Measurements from ENCODE around the gene ZFP36L1. TPM values are rescaled to one million over a fixed set of nuclear protein-coding genes. Genes with fewer than 3 reads are reported as not detected.

ZFP36L1 gene
- total RNA-seq, 2 experiments from 2014 or later: 103 to 107 TPM

- DNase-seq: no peak
- CTCF ChIA-PET: interaction anchor here (0.6 to 2.3 kb wide), 4 partner anchors 9 to 1137 kb away, joined by 3 to 17 read pairs (median 4); no protein-coding TSS in a partner anchor
- Mint-ChIP-seq H3K9me3 (peaks cover 5% of the 10 kb centered on the region), H3K27ac (no peak overlapping the region), H3K4me1 (ENCODE audit: low read depth) (peaks cover 33% of the 10 kb centered on the region), H3K36me3 (peaks cover 1% of the 10 kb centered on the region), H3K27me3 (no peaks in the 10 kb centered on the region), H3K4me3 (no peak overlapping the region)
- intact Hi-C loops (cut with micrococcal nuclease): no loop called here
- POLR2A ChIA-PET: interaction anchor here (0.9 kb wide), 1 partner anchor 17 kb away, joined by 3 read pairs; no protein-coding TSS in a partner anchor
Measured at GRCh38 chr14:68807148-68807600, 14.3 kb upstream of the ZFP36L1 start.

GRCh38 chr14:68806526-68807147 lies 13.8 kb upstream of the ZFP36L1 start:
- ChIA-PET CTCF (interaction anchor here (0.6 to 2.3 kb wide), 4 partner anchors 8 to 1137 kb away, joined by 3 to 17 read pairs (median 4); no protein-coding TSS in a partner anchor), POLR2A (interaction anchor here (0.9 kb wide), 1 partner anchor 17 kb away, joined by 3 read pairs; no protein-coding TSS in a partner anchor)
- Mint-ChIP-seq H3K4me3 (no peak overlapping the region), H3K4me1 (ENCODE audit: low read depth) (peaks cover 34% of the 10 kb centered on the region), H3K36me3 (peaks cover 6% of the 10 kb centered on the region), H3K27me3 (no peaks in the 10 kb centered on the region), H3K27ac (no peak overlapping the region), H3K9me3 (peaks cover 11% of the 10 kb centered on the region)
- intact Hi-C loops (cut with micrococcal nuclease): no loop called here
- no peak for DNase-seq

DNA sequence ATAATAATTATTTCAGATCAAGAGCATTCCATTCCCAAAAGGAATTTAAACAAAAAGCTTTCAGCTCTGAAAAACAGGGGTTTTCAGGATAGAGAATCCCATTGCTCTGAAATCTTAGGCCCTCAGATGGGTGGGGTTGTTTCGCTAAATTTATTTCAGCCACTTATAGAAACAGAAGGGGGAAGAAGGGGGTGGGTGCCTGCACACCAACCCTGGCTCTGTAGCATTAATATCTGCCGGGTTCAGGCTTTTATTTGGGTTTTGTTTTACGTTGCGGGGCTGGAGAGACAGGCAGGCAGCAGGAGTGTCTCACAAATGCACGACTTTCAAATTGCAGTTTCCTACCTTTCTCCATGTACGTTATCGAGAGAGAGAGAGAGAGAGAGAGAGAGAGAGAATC lies 12.5 kb upstream of the ZFP36L1 start:
- peaks cover 29% of the 10 kb centered on the region for H3K4me1 Mint-ChIP-seq (ENCODE audit: low read depth)
- H3K36me3 Mint-ChIP-seq: peaks cover 8% of the 10 kb centered on the region
- H3K27me3 Mint-ChIP-seq: no peaks in the 10 kb centered on the region
- CTCF ChIA-PET: interaction anchor here (2.3 kb wide), 1 partner anchor 11 kb away, joined by 17 read pairs; no protein-coding TSS in a partner anchor
- H3K4me3 Mint-ChIP-seq: no peak overlapping the region
- H3K9me3 Mint-ChIP-seq: peaks cover 16% of the 10 kb centered on the region
- no peak for DNase-seq
- POLR2A ChIA-PET: no interaction called here
- intact Hi-C loops (cut with micrococcal nuclease): no loop called here
- no peak overlapping the region for H3K27ac Mint-ChIP-seq

- H3K4me3 Mint-ChIP-seq: peak overlapping the region; percentile 6
- ChIA-PET CTCF (interaction anchor here (2.2 kb wide), 1 partner anchor 13 kb away, joined by 13 read pairs; no protein-coding TSS in a partner anchor), POLR2A (interaction anchor here (1.4 kb wide), 1 partner anchor 11 kb away, joined by 5 read pairs; no protein-coding TSS in a partner anchor)
- no peak overlapping the region for H3K27ac Mint-ChIP-seq
- H3K36me3 Mint-ChIP-seq: peaks cover 11% of the 10 kb centered on the region
- no peak for DNase-seq
- H3K4me1 Mint-ChIP-seq (ENCODE audit: low read depth): peaks cover 46% of the 10 kb centered on the region
- intact Hi-C loops (cut with micrococcal nuclease): no loop called here
- no peaks in the 10 kb centered on the region for H3K27me3 Mint-ChIP-seq
- H3K9me3 Mint-ChIP-seq: peaks cover 23% of the 10 kb centered on the region
Measured at GRCh38 chr14:68801631-68802030, 8.8 kb upstream of the ZFP36L1 start.

- H3K4me1 Mint-ChIP-seq (ENCODE audit: low read depth): peaks cover 49% of the 10 kb centered on the region
- POLR2A ChIA-PET: interaction anchor here (0.9 to 1.4 kb wide), 2 partner anchors 9 to 10 kb away, joined by 3 to 5 read pairs; no protein-coding TSS in a partner anchor
Measured at GRCh38 chr14:68800953-68801352, 8.1 kb upstream of the ZFP36L1 start.

GRCh38 chr14:68800390-68800789 lies 7.5 kb upstream of the ZFP36L1 start:
- H3K27ac Mint-ChIP-seq: peak overlapping the region; percentile 33
- H3K4me1 Mint-ChIP-seq (ENCODE audit: low read depth): peaks cover 50% of the 10 kb centered on the region
- no peak for DNase-seq
- H3K9me3 Mint-ChIP-seq: peaks cover 23% of the 10 kb centered on the region
- intact Hi-C loops (cut with micrococcal nuclease): no loop called here
- ChIA-PET CTCF (interaction anchor here (0.6 to 2.2 kb wide), 3 partner anchors 9 to 20 kb away, joined by 3 to 13 read pairs (median 3); no protein-coding TSS in a partner anchor), POLR2A (interaction anchor here (0.9 to 1.4 kb wide), 2 partner anchors 10 kb away, joined by 3 to 5 read pairs; no protein-coding TSS in a partner anchor)
- H3K4me3 Mint-ChIP-seq: no peak overlapping the region
- no peaks in the 10 kb centered on the region for H3K27me3 Mint-ChIP-seq
- peaks cover 12% of the 10 kb centered on the region for H3K36me3 Mint-ChIP-seq

More at GRCh38 chr14:68800953-68801352, 8.1 kb upstream of the ZFP36L1 start:
- Mint-ChIP-seq H3K9me3 (peaks cover 23% of the 10 kb centered on the region), H3K4me3 (no peak overlapping the region), H3K27me3 (no peaks in the 10 kb centered on the region), H3K36me3 (peaks cover 11% of the 10 kb centered on the region), H3K27ac (no peak overlapping the region)
- DNase-seq: no peak
- intact Hi-C loops (cut with micrococcal nuclease): no loop called here
- CTCF ChIA-PET: interaction anchor here (0.8 to 2.2 kb wide), 3 partner anchors 12 to 20 kb away, joined by 3 to 13 read pairs (median 3); no protein-coding TSS in a partner anchor

DNA sequence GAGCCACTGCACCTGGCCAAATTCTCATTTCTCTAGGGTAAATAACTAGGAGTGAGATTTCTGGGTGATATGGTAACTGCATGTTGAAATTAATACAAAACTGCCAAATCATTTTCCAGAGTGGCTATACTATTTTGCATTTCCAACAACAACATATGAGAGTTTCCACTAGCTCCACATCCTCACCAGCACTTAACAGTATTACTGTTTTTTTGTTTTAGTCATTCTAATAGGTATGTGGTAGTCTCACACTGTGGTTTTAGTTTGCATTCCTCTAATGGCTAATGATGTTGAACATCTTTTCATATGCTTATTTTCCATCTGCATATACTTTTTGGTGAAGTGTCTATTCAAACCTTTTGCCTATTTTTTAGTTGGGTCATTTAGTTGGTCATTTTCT lies 5.8 kb upstream of the ZFP36L1 start:
- no peak for DNase-seq
- peaks cover 20% of the 10 kb centered on the region for H3K36me3 Mint-ChIP-seq
- ChIA-PET CTCF (interaction anchor here (1.0 to 5.2 kb wide), 2 partner anchors 8 to 16 kb away, joined by 3 to 97 read pairs; no protein-coding TSS in a partner anchor), POLR2A (interaction anchor here (0.7 to 1.5 kb wide), 2 partner anchors 17 to 18 kb away, joined by 4 to 12 read pairs; no protein-coding TSS in a partner anchor)
- H3K27ac Mint-ChIP-seq: peak overlapping the region; percentile 99
- H3K9me3 Mint-ChIP-seq: peaks cover 20% of the 10 kb centered on the region
- no peak overlapping the region for H3K4me3 Mint-ChIP-seq
- peaks cover 56% of the 10 kb centered on the region for H3K4me1 Mint-ChIP-seq (ENCODE audit: low read depth)
- intact Hi-C loops (cut with micrococcal nuclease): loop anchor here (10.0 kb wide), 2 partner anchors 816 to 1434 kb away; partner anchors contain the start of genes EIF2S1 and SUSD6
- H3K27me3 Mint-ChIP-seq: no peaks in the 10 kb centered on the region

DNA sequence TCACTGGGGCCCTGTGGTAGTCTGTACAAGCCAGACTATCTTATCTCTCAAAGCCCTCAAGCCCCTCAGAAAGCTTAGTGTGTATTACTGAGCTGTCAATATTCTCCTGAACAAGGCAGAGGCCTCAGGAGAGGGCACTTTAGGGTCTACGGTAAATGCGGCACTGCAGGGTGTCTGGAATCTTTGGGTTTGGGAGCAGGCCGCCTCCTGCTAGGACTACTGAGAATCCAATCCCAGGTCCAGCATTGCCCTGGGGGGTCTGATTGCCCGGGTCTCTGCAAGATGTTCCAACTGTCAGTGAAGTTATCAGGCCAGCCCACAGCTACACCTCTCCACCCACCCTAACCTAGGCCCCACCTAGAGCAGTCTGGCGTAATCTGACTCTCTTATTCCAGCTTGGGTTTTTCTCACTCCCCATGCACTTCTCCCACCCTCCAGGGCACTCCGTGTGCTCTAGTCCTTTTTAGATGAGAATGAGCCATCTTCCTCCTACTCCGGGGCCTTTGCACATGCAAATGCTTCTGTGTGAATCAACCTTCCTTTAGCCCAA lies 4.3 kb upstream of the ZFP36L1 start:
- H3K36me3 Mint-ChIP-seq: peaks cover 27% of the 10 kb centered on the region
- peaks cover 18% of the 10 kb centered on the region for H3K9me3 Mint-ChIP-seq
- H3K4me1 Mint-ChIP-seq (ENCODE audit: low read depth): peaks cover 56% of the 10 kb centered on the region
- intact Hi-C loops (cut with micrococcal nuclease): loop anchor here (2.0 to 10.0 kb wide), 3 partner anchors 586 to 1432 kb away; partner anchors contain the start of genes EIF2S1 and SUSD6
- no peak for DNase-seq
- H3K4me3 Mint-ChIP-seq: peak overlapping the region; percentile 89
- peak overlapping the region; percentile 99 for H3K27ac Mint-ChIP-seq
- POLR2A ChIA-PET: interaction anchor here (0.7 to 3.4 kb wide), 4 partner anchors 12 to 23 kb away, joined by 3 to 121 read pairs (median 9); no protein-coding TSS in a partner anchor
- CTCF ChIA-PET: interaction anchor here (0.5 to 5.2 kb wide), 4 partner anchors 8 to 47 kb away, joined by 3 to 97 read pairs (median 6); no protein-coding TSS in a partner anchor
- no peaks in the 10 kb centered on the region for H3K27me3 Mint-ChIP-seq

DNA sequence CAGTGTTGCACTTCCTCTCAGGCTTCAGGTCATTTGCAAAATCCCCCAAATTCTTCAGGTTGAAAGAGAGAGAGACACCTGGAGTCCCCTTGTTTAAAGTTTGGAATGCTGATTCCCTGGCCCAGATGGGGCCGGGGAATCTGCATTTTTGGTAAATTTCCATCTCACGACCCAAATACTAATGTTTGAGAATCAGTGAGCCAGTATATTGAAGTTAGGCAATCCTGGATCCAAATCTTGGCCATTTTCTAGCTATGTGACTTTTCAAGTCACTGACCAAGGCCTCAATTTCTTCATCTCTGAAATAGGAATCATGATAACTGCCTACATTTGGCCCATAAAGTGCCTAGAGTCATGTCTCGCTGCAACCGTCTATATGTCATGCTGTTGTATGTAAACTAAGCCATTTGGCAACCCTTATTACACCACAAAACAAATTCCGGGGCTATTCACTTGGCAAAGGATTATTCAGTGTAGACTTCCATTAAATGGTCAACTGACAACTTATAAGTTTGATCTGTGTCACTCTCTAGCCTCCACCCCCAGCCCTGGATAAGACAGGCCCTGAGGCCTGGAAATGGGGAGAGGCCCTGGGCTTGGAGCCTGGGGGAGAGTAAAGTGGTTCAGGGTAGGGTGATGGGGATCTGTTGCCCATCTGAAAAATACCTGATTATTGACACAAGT lies 3.7 kb upstream of the ZFP36L1 start:
- POLR2A ChIA-PET: interaction anchor here (0.7 to 3.4 kb wide), 8 partner anchors 11 to 132 kb away, joined by 3 to 121 read pairs (median 7); no protein-coding TSS in a partner anchor
- H3K4me1 Mint-ChIP-seq (ENCODE audit: low read depth): peaks cover 50% of the 10 kb centered on the region
- intact Hi-C loops (cut with micrococcal nuclease): loop anchor here (1.0 to 10.0 kb wide), 4 partner anchors 20 to 1432 kb away; partner anchors contain the start of genes EIF2S1 and SUSD6

GRCh38 chr14:68795597-68796417 lies 2.9 kb upstream of the ZFP36L1 start:
- H3K4me3 Mint-ChIP-seq: peak overlapping the region; percentile 89
- intact Hi-C loops (cut with micrococcal nuclease): loop anchor here (1.0 to 10.0 kb wide), 5 partner anchors 15 to 1431 kb away; partner anchors contain the start of genes EIF2S1 and SUSD6

More for the DNA sequence above, 3.7 kb upstream of the ZFP36L1 start:
- DNase-seq: no peak
- peaks cover 12% of the 10 kb centered on the region for H3K9me3 Mint-ChIP-seq
- peak overlapping the region; percentile 89 for H3K4me3 Mint-ChIP-seq
- CTCF ChIA-PET: interaction anchor here (0.5 to 5.2 kb wide), 8 partner anchors 7 to 547 kb away, joined by 3 to 97 read pairs (median 4); no protein-coding TSS in a partner anchor
- no peaks in the 10 kb centered on the region for H3K27me3 Mint-ChIP-seq
- H3K27ac Mint-ChIP-seq: peak overlapping the region; percentile 99
- peaks cover 25% of the 10 kb centered on the region for H3K36me3 Mint-ChIP-seq

More at GRCh38 chr14:68795597-68796417, 2.9 kb upstream of the ZFP36L1 start:
- Mint-ChIP-seq H3K4me1 (ENCODE audit: low read depth) (peaks cover 48% of the 10 kb centered on the region), H3K27me3 (no peaks in the 10 kb centered on the region), H3K27ac (peak overlapping the region; percentile 99), H3K9me3 (peaks cover 7% of the 10 kb centered on the region), H3K36me3 (peaks cover 31% of the 10 kb centered on the region)
- DNase-seq: peak; percentile 87
- POLR2A ChIA-PET: interaction anchor here (0.8 to 3.4 kb wide), 15 partner anchors 10 to 977 kb away, joined by 3 to 121 read pairs (median 5); partner anchors contain the start of gene RAD51B
- CTCF ChIA-PET: interaction anchor here (0.7 to 5.2 kb wide), 9 partner anchors 11 to 546 kb away, joined by 3 to 97 read pairs (median 4); no protein-coding TSS in a partner anchor

All from activated CD4-positive, alpha-beta memory T cell treated with anti-CD3 and anti-CD28 coated beads for 36 hours (primary cell).